ENCODE measurements around the gene GMEB1. TPM values are rescaled to one million over a fixed set of nuclear protein-coding genes. Genes with fewer than 3 reads are reported as not detected.
"Not testable (repeated sequence)": the region's sequence is repeated elsewhere in the genome, so short reads cannot be mapped to it uniquely, and the experiment has no call there.

GMEB1 gene
- total and polyA plus RNA-seq, 8 donors = 2.2 to 7.7 (median 4.1) TPM

GRCh38 chr1:28671254-28671780, 2.7 kb downstream of the GMEB1 start:
- no peaks in the 10 kb centered on the region for H3K36me3 ChIP-seq
- FAIRE-seq (no peak), DNase-seq (no peak), ATAC-seq (no peak)
- intact Hi-C loops (cut with DNase I) = no loop called here
- no peaks in the 10 kb centered on the region for H3K9me3 ChIP-seq
- H3K4me1 ChIP-seq = peaks cover 4 to 7% (median 5%) of the 10 kb centered on the region in 3 donors
- no peaks in the 10 kb centered on the region for H3K27me3 ChIP-seq
- H3K4me3 ChIP-seq = no peak overlapping the region
- 92 to 93% methylated on average over 20 of the region's 20 CpGs for WGBS, 2 donors
- H3K27ac ChIP-seq = no peak overlapping the region
- TF ChIP-seq CTCF (IDR thresholded peaks at IDR 0.05) = no peak

- H3K9me3 ChIP-seq; H3K4me3 ChIP-seq; H3K4me1 ChIP-seq; intact Hi-C loops (cut with DNase I); H3K27ac ChIP-seq; H3K36me3 ChIP-seq; FAIRE-seq; ATAC-seq; DNase-seq; H3K27me3 ChIP-seq: not testable (repeated sequence)
- 94 to 97% methylated on average over 15 of the region's 15 CpGs for WGBS, 2 donors
Observed at GRCh38 chr1:28672971-28673370, 4.4 kb downstream of the GMEB1 start.

GRCh38 chr1:28675924-28676257, 7.3 kb downstream of the GMEB1 start:
- Histone ChIP-seq H3K27me3 (no peaks in the 10 kb centered on the region), H3K36me3 (no peaks in the 10 kb centered on the region), H3K4me3 (no peak overlapping the region), H3K9me3 (no peaks in the 10 kb centered on the region), H3K27ac (no peak overlapping the region), H3K4me1 (peaks cover 0 to 3% (median 0%) of the 10 kb centered on the region in 3 donors)
- TF ChIP-seq CTCF (IDR thresholded peaks at IDR 0.05) = no peak
- no peak for FAIRE-seq
- intact Hi-C loops (cut with DNase I) = no loop called here
- no peak for DNase-seq
- ATAC-seq = no peak

GRCh38 chr1:28680151-28680550, 11.6 kb downstream of the GMEB1 start:
- WGBS, 2 donors = 81 to 82% methylated on average over 4 of the region's 4 CpGs
- TF ChIP-seq CTCF (IDR thresholded peaks at IDR 0.05) = no peak
- peak in 1 of 4 donors; percentile 18 for ATAC-seq
- H3K36me3 ChIP-seq = peaks cover 0 to 7% (median 3%) of the 10 kb centered on the region in 3 donors
- DNase-seq = no peak
- H3K27ac ChIP-seq = no peak overlapping the region
- no peak overlapping the region for H3K4me3 ChIP-seq
- peaks cover 0 to 3% (median 0%) of the 10 kb centered on the region in 3 donors for H3K4me1 ChIP-seq
- no peaks in the 10 kb centered on the region for H3K27me3 ChIP-seq
- intact Hi-C loops (cut with DNase I) = no loop called here
- FAIRE-seq = no peak
- H3K9me3 ChIP-seq = no peaks in the 10 kb centered on the region

- H3K9me3 ChIP-seq = no peaks in the 10 kb centered on the region
- intact Hi-C loops (cut with DNase I) = no loop called here
- peaks cover 0 to 3% (median 0%) of the 10 kb centered on the region in 3 donors for H3K4me1 ChIP-seq
- no peak for DNase-seq
- no peak for ATAC-seq
- FAIRE-seq = no peak
- no peaks in the 10 kb centered on the region for H3K27me3 ChIP-seq
- 85 to 86% methylated on average over 6 of the region's 6 CpGs for WGBS, 2 donors
- no peak overlapping the region for H3K27ac ChIP-seq
- H3K36me3 ChIP-seq = peaks cover 0 to 7% (median 3%) of the 10 kb centered on the region in 3 donors
- no peak overlapping the region for H3K4me3 ChIP-seq
- TF ChIP-seq CTCF (IDR thresholded peaks at IDR 0.05) = no peak
Observed at GRCh38 chr1:28682840-28683239, 14.3 kb downstream of the GMEB1 start.

Measured in pancreas (tissue), 10 donors.